Hepatocyte (in vitro differentiated cells): ENCODE data around the gene FOXP4.

ENCODE experiments used
- EZH2 ChIP-seq: fragments of 200-600 bp; sonication (generic); IDR thresholded peaks from 2 replicates; pipeline ENCODE4 v1.6.1; 2016; ENCODE audit warnings: antibody characterized with exemption, mild to moderate bottlenecking, borderline replicate concordance
- TF ChIP-seq, protein P1 (sequence below): fragments of 200-600 bp; sonication (generic); IDR thresholded peaks from 2 replicates; pipeline ENCODE4 v1.5.1; 2016; ENCODE audit warnings: antibody characterized with exemption, mild to moderate bottlenecking; ENCODE audit not compliant: poor library complexity

DNA sequence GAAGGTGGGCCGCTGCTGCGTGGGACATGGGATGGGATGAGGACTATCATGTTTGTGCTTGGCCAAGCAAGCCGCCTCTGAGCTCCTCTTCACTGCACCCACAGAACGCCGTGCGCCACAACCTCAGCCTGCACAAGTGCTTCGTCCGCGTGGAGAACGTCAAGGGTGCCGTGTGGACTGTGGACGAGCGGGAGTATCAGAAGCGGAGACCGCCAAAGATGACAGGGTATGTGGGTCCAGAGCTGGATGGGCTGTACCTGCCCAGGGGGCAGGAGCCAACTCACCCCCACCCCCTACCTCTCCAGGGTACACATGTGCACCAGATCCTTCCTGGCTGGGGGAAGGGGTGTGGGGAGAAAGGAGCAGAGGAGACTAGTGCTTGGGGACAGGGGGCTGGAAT lies 48.6 kb downstream of the FOXP4 start:
- TF ChIP-seq, protein P1, sequence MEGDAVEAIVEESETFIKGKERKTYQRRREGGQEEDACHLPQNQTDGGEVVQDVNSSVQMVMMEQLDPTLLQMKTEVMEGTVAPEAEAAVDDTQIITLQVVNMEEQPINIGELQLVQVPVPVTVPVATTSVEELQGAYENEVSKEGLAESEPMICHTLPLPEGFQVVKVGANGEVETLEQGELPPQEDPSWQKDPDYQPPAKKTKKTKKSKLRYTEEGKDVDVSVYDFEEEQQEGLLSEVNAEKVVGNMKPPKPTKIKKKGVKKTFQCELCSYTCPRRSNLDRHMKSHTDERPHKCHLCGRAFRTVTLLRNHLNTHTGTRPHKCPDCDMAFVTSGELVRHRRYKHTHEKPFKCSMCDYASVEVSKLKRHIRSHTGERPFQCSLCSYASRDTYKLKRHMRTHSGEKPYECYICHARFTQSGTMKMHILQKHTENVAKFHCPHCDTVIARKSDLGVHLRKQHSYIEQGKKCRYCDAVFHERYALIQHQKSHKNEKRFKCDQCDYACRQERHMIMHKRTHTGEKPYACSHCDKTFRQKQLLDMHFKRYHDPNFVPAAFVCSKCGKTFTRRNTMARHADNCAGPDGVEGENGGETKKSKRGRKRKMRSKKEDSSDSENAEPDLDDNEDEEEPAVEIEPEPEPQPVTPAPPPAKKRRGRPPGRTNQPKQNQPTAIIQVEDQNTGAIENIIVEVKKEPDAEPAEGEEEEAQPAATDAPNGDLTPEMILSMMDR = no peak
- no peak for TF ChIP-seq EZH2
